Esophagus squamous epithelium (tissue), 5 donors: ENCODE results near the gene FRMD5. TPM values are rescaled to one million over a fixed set of nuclear protein-coding genes. Genes with fewer than 3 reads are reported as not detected.

Experiments
- DNase-seq: peaks from one replicate; lab custom pipeline; 2025; lab: John Stamatoyannopoulos, UW
- H3K27ac ChIP-seq, 4 donors: fragments of 200-600 bp; sonication (generic); one replicate each; pipeline ENCODE4 v1.5.1; 2016 to 2019; ENCODE audit warnings: mild to moderate bottlenecking in 1 of 4
- H3K27me3 ChIP-seq, 4 donors: fragments of 200-600 bp; sonication (generic); 1 replicate in 3 of 4; 2 replicates in 1 of 4; pipeline versions ENCODE4 v1.5.1 to v1.6.0; 2017 to 2021; ENCODE audit warnings: antibody characterized with exemption in 1 of 4
- H3K36me3 ChIP-seq, 3 donors: fragments of 200-600 bp; sonication (generic); one replicate each; pipeline ENCODE4 v1.5.1; 2016 to 2019
- H3K4me1 ChIP-seq, 3 donors: fragments of 200-600 bp; sonication (generic); one replicate each; pipeline ENCODE4 v1.5.1; 2017 to 2019
- H3K4me3 ChIP-seq, 4 donors: fragments of 200-600 bp; sonication (generic); 1 replicate in 3 of 4; 2 replicates in 1 of 4; pipeline ENCODE4 v1.5.1; 2016 to 2019; ENCODE audit warnings: mild to moderate bottlenecking in 2 of 4, moderate library complexity in 1 of 4
- H3K9me3 ChIP-seq, 3 donors: fragments of 200-600 bp; sonication (generic); one replicate each; pipeline ENCODE4 v1.5.1; 2016 to 2019
- POLR2A ChIP-seq, 4 donors: fragments of 450-650 bp; IDR thresholded peaks; one replicate each; pipeline ENCODE4 v1.6.1; 2017; ENCODE audit warnings: antibody characterized with exemption in 4 of 4, mild to moderate bottlenecking in 4 of 4, moderate library complexity in 3 of 4
- WGBS, 2 donors: methylation state at CpG; one replicate each; pipeline ENCODE4 v1.1.5; 2018; 5-methylcytosine and 5-hydroxymethylcytosine counted together
- intact Hi-C: fragments of 100-400 bp; cut with DNase I; formaldehyde crosslinking; loops from one replicate; pipeline ENCODE4 v1.15.0; 2022
- total RNA-seq, 4 donors: library from RNA; depleted of rRNA; stranded (reverse); fragments of >200 nt; gene quantifications; one replicate each; pipeline ENCODE4 v1.1.0, GENCODE V29; 2016
- TF ChIP-seq, protein P1 (sequence below), 6 experiments: fragments of 450-650 bp in 4 of 6; fragments of 200-600 bp in 2 of 6; sonication (generic) in 2 of 6; IDR thresholded peaks; one replicate each; pipeline ENCODE4 v1.5.1; 2016 to 2019; ENCODE audit warnings: antibody characterized with exemption in 6 of 6, mild to moderate bottlenecking in 4 of 6, moderate library complexity in 4 of 6
- donor health status: DM: yes; HTN: yes; CAD: no.

Gene FRMD5
- total RNA-seq, 4 donors from 2014 or later, result 0.19 TPM; not detected in 3

DNA sequence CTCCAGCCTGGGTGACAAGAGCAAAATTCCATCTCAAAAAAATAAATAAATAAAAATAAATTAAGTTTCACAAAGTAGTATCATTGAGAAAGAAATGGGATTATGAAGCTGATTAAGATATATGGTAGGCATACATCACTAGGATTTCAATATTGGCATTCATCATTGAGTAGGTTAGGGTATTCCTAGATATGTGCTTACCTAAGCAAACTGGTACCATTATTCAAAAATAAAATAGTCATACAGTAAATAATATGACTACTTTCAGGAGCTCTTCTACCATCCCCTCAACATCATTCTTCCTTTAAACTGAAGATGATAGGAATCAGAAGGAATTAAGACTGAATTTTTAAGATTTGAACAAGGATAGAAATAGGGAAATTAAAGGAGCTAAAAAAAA lies 66.6 kb downstream of the FRMD5 start:
- H3K4me1 ChIP-seq, result no peaks in the 10 kb centered on the region
- no peaks in the 10 kb centered on the region for H3K9me3 ChIP-seq
- no peak for TF ChIP-seq POLR2A (IDR thresholded peaks at IDR 0.05)
- TF ChIP-seq, protein P1, sequence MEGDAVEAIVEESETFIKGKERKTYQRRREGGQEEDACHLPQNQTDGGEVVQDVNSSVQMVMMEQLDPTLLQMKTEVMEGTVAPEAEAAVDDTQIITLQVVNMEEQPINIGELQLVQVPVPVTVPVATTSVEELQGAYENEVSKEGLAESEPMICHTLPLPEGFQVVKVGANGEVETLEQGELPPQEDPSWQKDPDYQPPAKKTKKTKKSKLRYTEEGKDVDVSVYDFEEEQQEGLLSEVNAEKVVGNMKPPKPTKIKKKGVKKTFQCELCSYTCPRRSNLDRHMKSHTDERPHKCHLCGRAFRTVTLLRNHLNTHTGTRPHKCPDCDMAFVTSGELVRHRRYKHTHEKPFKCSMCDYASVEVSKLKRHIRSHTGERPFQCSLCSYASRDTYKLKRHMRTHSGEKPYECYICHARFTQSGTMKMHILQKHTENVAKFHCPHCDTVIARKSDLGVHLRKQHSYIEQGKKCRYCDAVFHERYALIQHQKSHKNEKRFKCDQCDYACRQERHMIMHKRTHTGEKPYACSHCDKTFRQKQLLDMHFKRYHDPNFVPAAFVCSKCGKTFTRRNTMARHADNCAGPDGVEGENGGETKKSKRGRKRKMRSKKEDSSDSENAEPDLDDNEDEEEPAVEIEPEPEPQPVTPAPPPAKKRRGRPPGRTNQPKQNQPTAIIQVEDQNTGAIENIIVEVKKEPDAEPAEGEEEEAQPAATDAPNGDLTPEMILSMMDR (IDR thresholded peaks at IDR 0.05), result no peak
- intact Hi-C loops, result no loop called here
- H3K36me3 ChIP-seq, result no peaks in the 10 kb centered on the region
- H3K4me3 ChIP-seq, result no peak overlapping the region
- DNase-seq, result no peak
- H3K27ac ChIP-seq, result no peak overlapping the region
- H3K27me3 ChIP-seq, result peaks cover 0 to 3% (median 0%) of the 10 kb centered on the region in 4 donors

DNA sequence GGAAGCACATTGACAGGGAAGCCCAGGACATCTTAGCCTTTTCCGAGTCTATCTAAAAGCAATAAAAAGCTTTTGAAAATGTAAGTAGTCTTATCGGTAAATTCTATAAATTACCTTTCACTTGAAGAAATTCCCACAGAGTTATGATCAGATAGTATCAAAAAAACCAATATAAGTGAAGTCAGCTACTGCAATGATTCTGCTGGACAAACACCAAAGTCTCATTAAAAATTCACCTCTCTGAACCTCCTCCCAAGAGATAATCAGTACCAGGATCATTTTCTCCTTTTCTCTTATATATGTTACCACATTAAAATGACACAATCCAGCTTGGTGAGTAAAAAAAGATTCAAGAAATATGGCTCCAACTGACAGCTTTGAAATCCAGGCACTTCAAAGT lies 69.2 kb downstream of the FRMD5 start:
- H3K9me3 ChIP-seq, result no peaks in the 10 kb centered on the region
- DNase-seq, result no peak
- 90 to 91% methylated on average over 2 of the region's 2 CpGs for WGBS, 2 donors
- H3K36me3 ChIP-seq, result no peaks in the 10 kb centered on the region
- H3K4me3 ChIP-seq, result no peak overlapping the region
- H3K27ac ChIP-seq, result no peak overlapping the region
- peaks cover 0 to 3% (median 0%) of the 10 kb centered on the region in 4 donors for H3K27me3 ChIP-seq
- intact Hi-C loops, result no loop called here
- TF ChIP-seq POLR2A (IDR thresholded peaks at IDR 0.05), result no peak
- TF ChIP-seq, protein P1 (IDR thresholded peaks at IDR 0.05), result no peak
- no peaks in the 10 kb centered on the region for H3K4me1 ChIP-seq

DNA sequence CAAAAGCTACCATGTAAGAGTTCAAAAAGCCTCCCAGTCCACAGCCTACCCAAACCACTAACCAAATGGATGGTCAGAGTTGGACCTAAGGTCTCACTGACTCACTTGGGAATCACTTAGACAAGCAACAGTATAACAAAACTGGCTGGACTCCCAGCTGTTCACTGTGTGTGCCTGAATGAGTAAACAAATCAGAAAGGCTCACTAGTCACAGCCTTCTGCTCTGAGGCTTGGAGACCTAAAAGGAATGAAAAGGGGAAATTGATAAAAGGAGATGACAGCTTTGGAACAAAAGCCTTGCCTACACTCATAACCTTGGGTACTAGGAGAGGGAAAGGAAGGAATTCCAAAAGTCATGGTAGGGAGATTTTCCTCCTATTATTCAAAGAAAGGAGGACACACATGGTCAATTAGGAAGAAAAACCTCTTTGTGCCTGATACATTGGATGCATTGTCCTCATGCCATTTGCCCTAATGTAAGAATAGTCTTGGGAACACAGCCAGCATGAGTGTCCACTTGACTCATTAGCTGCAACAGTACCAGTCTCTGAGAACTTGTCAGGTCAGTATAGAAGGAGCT lies 92.3 kb downstream of the FRMD5 start:
- no peak overlapping the region for H3K27ac ChIP-seq
- intact Hi-C loops, result no loop called here
- no peaks in the 10 kb centered on the region for H3K36me3 ChIP-seq
- no peaks in the 10 kb centered on the region for H3K9me3 ChIP-seq
- no peaks in the 10 kb centered on the region for H3K4me1 ChIP-seq
- H3K27me3 ChIP-seq, result no peaks in the 10 kb centered on the region
- no peak for DNase-seq
- TF ChIP-seq POLR2A (IDR thresholded peaks at IDR 0.05), result no peak
- TF ChIP-seq, protein P1 (IDR thresholded peaks at IDR 0.05), result no peak
- no peak overlapping the region for H3K4me3 ChIP-seq

DNA sequence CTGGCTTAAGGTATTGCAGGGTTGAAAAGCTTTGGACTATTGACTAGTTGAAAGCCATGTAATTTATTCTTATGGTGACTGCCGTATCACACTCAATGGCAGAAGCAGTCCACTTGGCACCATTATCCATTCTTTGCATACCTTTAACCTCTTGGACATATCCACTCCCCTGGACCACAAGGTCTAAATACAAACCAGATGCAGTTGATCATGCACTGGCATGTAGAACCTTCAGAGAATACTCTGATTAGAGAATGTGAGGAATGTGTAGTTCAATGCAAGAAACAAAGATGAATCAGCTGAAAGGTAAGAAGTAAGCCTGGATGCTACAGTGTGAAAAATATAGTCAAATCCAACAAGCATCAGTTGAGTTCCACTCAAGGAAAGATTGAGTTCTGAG lies 93.1 kb downstream of the FRMD5 start:
- WGBS, 2 donors, result 46 to 67% methylated on average over 1 of the region's 1 CpG
- intact Hi-C loops, result no loop called here
- Histone ChIP-seq H3K36me3 (no peaks in the 10 kb centered on the region), H3K27ac (no peak overlapping the region), H3K4me1 (no peaks in the 10 kb centered on the region), H3K4me3 (no peak overlapping the region), H3K27me3 (no peaks in the 10 kb centered on the region), H3K9me3 (no peaks in the 10 kb centered on the region)
- TF ChIP-seq, protein P1 (IDR thresholded peaks at IDR 0.05), result no peak
- TF ChIP-seq POLR2A (IDR thresholded peaks at IDR 0.05), result no peak
- no peak for DNase-seq

DNA sequence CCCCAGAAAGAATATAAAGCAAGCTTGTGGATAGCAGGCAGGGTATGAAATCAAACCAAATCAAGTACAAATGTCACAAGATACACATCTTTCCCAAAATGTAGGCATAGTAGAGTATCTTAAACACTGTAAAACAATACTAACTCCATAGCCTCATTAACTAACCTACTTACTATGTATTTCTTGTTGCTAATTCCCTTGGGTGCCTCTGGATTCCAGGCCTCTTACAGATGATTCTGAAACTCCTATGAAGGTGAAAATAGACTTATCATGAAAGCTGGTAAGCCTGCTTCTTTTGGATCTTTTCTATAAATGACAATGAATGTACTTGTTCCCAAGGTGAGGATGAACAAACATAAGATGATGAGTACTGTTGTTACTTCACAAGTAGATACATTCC lies 93.8 kb downstream of the FRMD5 start:
- TF ChIP-seq, protein P1 (IDR thresholded peaks at IDR 0.05), result no peak
- TF ChIP-seq POLR2A (IDR thresholded peaks at IDR 0.05), result no peak
- Histone ChIP-seq H3K27ac (no peak overlapping the region), H3K4me3 (no peak overlapping the region), H3K36me3 (no peaks in the 10 kb centered on the region), H3K27me3 (no peaks in the 10 kb centered on the region), H3K9me3 (no peaks in the 10 kb centered on the region), H3K4me1 (no peaks in the 10 kb centered on the region)
- intact Hi-C loops, result no loop called here
- DNase-seq, result no peak
